Sigmoid colon (tissue), 4 donors: ENCODE results near the gene SPINT1.

ENCODE experiments used
- CTCF ChIP-seq, 4 experiments: fragments of 450-650 bp in 3 of 4; fragments of 200-600 bp in 1 of 4; IDR thresholded peaks; one replicate each; pipeline ENCODE4 v1.5.1; 2016 to 2019; ENCODE audit warnings: antibody characterized with exemption in 4 of 4, mild to moderate bottlenecking in 3 of 4, moderate library complexity in 2 of 4
- EP300 ChIP-seq, 4 donors: sonication (generic); formaldehyde crosslinking; IDR thresholded peaks; one replicate each; pipeline ENCODE4 v1.6.1; 2017; ENCODE audit warnings: antibody characterized with exemption in 4 of 4
- POLR2A ChIP-seq, 2 donors: fragments of 450-650 bp; IDR thresholded peaks; one replicate each; pipeline ENCODE4 v1.6.1; 2016; ENCODE audit warnings: antibody characterized with exemption in 2 of 2, mild to moderate bottlenecking in 2 of 2, moderate library complexity in 2 of 2
- POLR2AphosphoS5 ChIP-seq, 4 donors: sonication (generic); formaldehyde crosslinking; IDR thresholded peaks; one replicate each; pipeline ENCODE4 v1.6.1; 2017; ENCODE audit warnings: antibody characterized with exemption in 4 of 4

DNA sequence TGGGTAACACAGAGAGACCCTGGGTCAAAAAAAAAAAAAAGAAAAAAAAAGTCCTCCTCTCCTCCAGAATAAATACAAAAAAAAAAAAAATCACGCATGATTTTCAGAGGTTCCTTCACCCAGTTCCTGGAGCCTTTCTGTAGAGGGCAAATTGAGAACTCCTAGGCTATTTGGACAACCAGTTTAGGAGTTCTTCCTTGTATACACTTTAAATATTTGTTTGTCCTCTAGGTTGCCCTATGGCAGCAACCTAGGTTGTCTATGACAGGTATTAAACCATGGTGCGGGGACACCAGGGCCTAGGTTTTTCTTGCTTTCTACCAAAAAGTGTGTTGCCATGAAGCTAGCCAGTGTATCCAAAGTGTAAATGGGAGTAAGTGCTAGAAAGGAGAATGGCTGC lies 40.8 kb upstream of the SPINT1 start:
- TF ChIP-seq CTCF (IDR thresholded peaks at IDR 0.05), result no peak
- no peak for TF ChIP-seq POLR2AphosphoS5 (IDR thresholded peaks at IDR 0.05)
- no peak for TF ChIP-seq EP300 (IDR thresholded peaks at IDR 0.05)
- no peak for TF ChIP-seq POLR2A (IDR thresholded peaks at IDR 0.05)
